H9 (cell line): ENCODE measurements around the gene SMNDC1. TPM values are rescaled to one million over a fixed set of nuclear protein-coding genes. Genes with fewer than 3 reads are reported as not detected.
A peak's percentile ranks its signal among the peaks of the same experiment; 100 is the strongest.

Source experiments
- DNase-seq: peaks from one replicate; pipeline ENCODE4 v3.0.0-alpha.2; 2017
- H2AFZ ChIP-seq: one replicate; pipeline ENCODE4 v1.6.1; 2013; ENCODE audit warnings: mild to moderate bottlenecking, low read length, control low read depth, moderate library complexity
- H2AK5ac ChIP-seq: 2 replicates; pipeline ENCODE4 v1.6.1; 2013; ENCODE audit warnings: low read length, control low read depth, mixed read lengths; ENCODE audit not compliant: insufficient read length
- H2BK120ac ChIP-seq: one replicate; pipeline ENCODE4 v1.6.1; 2013; ENCODE audit warnings: low read depth, mild to moderate bottlenecking, low read length, control low read depth, inconsistent platforms; ENCODE audit not compliant: poor library complexity, severe bottlenecking
- H2BK12ac ChIP-seq: 2 replicates; pipeline ENCODE4 v1.6.1; 2013; ENCODE audit warnings: low read length, control low read depth, mixed read lengths, low read depth; ENCODE audit not compliant: insufficient read length
- H2BK15ac ChIP-seq: 2 replicates; pipeline ENCODE4 v1.6.1; 2013; ENCODE audit warnings: low read depth, low read length, control low read depth
- H2BK20ac ChIP-seq: one replicate; pipeline ENCODE4 v1.6.1; 2013; ENCODE audit warnings: low read depth, mild to moderate bottlenecking, low read length, control low read depth, inconsistent platforms; ENCODE audit not compliant: poor library complexity, severe bottlenecking
- H2BK5ac ChIP-seq: 2 replicates; pipeline ENCODE4 v1.6.1; 2013; ENCODE audit warnings: low read length, control low read depth, mixed read lengths; ENCODE audit not compliant: insufficient read length
- H3K14ac ChIP-seq: 2 replicates; pipeline ENCODE4 v1.6.1; 2013; ENCODE audit warnings: low read length, control low read depth; ENCODE audit not compliant: insufficient read depth
- H3K18ac ChIP-seq: 2 replicates; pipeline ENCODE4 v1.6.1; 2013; ENCODE audit warnings: low read depth, mild to moderate bottlenecking, mixed read lengths, low read length, control low read depth; ENCODE audit not compliant: insufficient read length
- H3K23ac ChIP-seq: 2 replicates; pipeline ENCODE4 v1.6.1; 2013; ENCODE audit warnings: low read length, control low read depth, mixed read lengths, low read depth; ENCODE audit not compliant: insufficient read length
- H3K23me2 ChIP-seq: 2 replicates; pipeline ENCODE4 v1.6.1; 2013; ENCODE audit warnings: low read depth, mild to moderate bottlenecking, mixed read lengths, low read length, control low read depth; ENCODE audit not compliant: insufficient read length, poor library complexity, severe bottlenecking
- H3K27ac ChIP-seq: 2 replicates; pipeline ENCODE4 v1.5.1; 2013; ENCODE audit warnings: low read length, control low read depth, mixed read lengths, low read depth; ENCODE audit not compliant: insufficient read length
- H3K27me3 ChIP-seq: 2 replicates; pipeline ENCODE4 v1.6.1; 2013; ENCODE audit warnings: low read length, control low read depth, inconsistent platforms; ENCODE audit not compliant: insufficient read depth
- H3K4ac ChIP-seq: 2 replicates; pipeline ENCODE4 v1.6.1; 2013; ENCODE audit warnings: low read depth, mild to moderate bottlenecking, control low read depth, inconsistent platforms, low read length, moderate library complexity
- H3K4me1 ChIP-seq: 2 replicates; pipeline ENCODE4 v1.6.1; 2013; ENCODE audit warnings: low read length, control low read depth, inconsistent platforms; ENCODE audit not compliant: insufficient read depth
- H3K4me2 ChIP-seq: 2 replicates; pipeline ENCODE4 v1.6.1; 2013; ENCODE audit warnings: low read length, control low read depth, mixed read lengths; ENCODE audit not compliant: insufficient read length, insufficient read depth
- H3K56ac ChIP-seq: 2 replicates; pipeline ENCODE4 v1.6.1; 2013; ENCODE audit warnings: low read depth, mild to moderate bottlenecking, mixed read lengths, low read length, control low read depth; ENCODE audit not compliant: insufficient read length
- H3K79me1 ChIP-seq: 2 replicates; pipeline ENCODE4 v1.6.1; 2013; ENCODE audit warnings: low read depth, mild to moderate bottlenecking, moderate library complexity, low read length, control low read depth, inconsistent platforms; ENCODE audit not compliant: insufficient read depth, poor library complexity, severe bottlenecking
- H3K79me2 ChIP-seq: 2 replicates; pipeline ENCODE4 v1.6.1; 2013; ENCODE audit warnings: low read length, control low read depth, inconsistent platforms; ENCODE audit not compliant: insufficient read depth
- H3K9ac ChIP-seq: 2 replicates; pipeline ENCODE4 v1.6.1; 2013; ENCODE audit warnings: low read length, control low read depth, mixed read lengths; ENCODE audit not compliant: insufficient read length; ENCODE audit errors: extremely low read depth
- H3K9me3 ChIP-seq: one replicate; pipeline ENCODE4 v1.6.1; 2013; ENCODE audit warnings: low read depth, low read length, inconsistent platforms; ENCODE audit not compliant: control insufficient read depth
- H3T11ph ChIP-seq: one replicate; pipeline ENCODE4 v1.6.1; 2013; ENCODE audit warnings: mild to moderate bottlenecking, low read length, control low read depth, inconsistent platforms
- H4K20me1 ChIP-seq: one replicate; pipeline ENCODE4 v1.6.1; 2013; ENCODE audit not compliant: control insufficient read depth, insufficient read length, insufficient read depth
- H4K5ac ChIP-seq: 2 replicates; pipeline ENCODE4 v1.6.1; 2013; ENCODE audit warnings: low read depth, mild to moderate bottlenecking, mixed read lengths, low read length, control low read depth; ENCODE audit not compliant: insufficient read length
- H4K8ac ChIP-seq: replicated peaks from 2 replicates; pipeline ENCODE4 v1.6.1; 2013; ENCODE audit warnings: low read length, control low read depth, mixed read lengths, low read depth; ENCODE audit not compliant: insufficient read length
- H4K91ac ChIP-seq: 2 replicates; pipeline ENCODE4 v1.6.1; 2013; ENCODE audit warnings: low read depth, mild to moderate bottlenecking, moderate library complexity, mixed read lengths, low read length, control low read depth; ENCODE audit not compliant: insufficient read length
- H3K27ac Mint-ChIP-seq, 3 experiments: 2 replicates in 2 of 3; 3 replicates in 1 of 3; pipeline ENCODE4 v1.8.0; 2020 to 2021; ENCODE audit warnings: mixed read lengths in 3 of 3, mild to moderate bottlenecking in 1 of 3, moderate library complexity in 1 of 3
- H3K27me3 Mint-ChIP-seq: 2 replicates; pipeline ENCODE4 v1.8.0; 2021; ENCODE audit warnings: low read depth, mild to moderate bottlenecking, moderate library complexity, mixed read lengths
- H3K36me3 Mint-ChIP-seq, 3 experiments: 2 replicates in 2 of 3; 3 replicates in 1 of 3; pipeline ENCODE4 v1.8.0; 2020 to 2021; ENCODE audit warnings: low read depth in 3 of 3, mixed read lengths in 3 of 3; ENCODE audit not compliant: insufficient read depth in 1 of 3
- H3K4me1 Mint-ChIP-seq, 2 experiments: 2 replicates each; pipeline ENCODE4 v1.8.0; 2020; ENCODE audit warnings: mixed read lengths in 2 of 2
- H3K4me3 Mint-ChIP-seq, 2 experiments: 2 replicates in 1 of 2; 3 replicates in 1 of 2; pipeline ENCODE4 v1.8.0; 2020 to 2021; ENCODE audit warnings: mild to moderate bottlenecking in 2 of 2, mixed read lengths in 2 of 2, moderate library complexity in 1 of 2
- H3K9me3 Mint-ChIP-seq, 2 experiments: 2 replicates in 1 of 2; 3 replicates in 1 of 2; pipeline ENCODE4 v1.8.0; 2020; ENCODE audit warnings: mild to moderate bottlenecking in 2 of 2, mixed read lengths in 2 of 2, moderate library complexity in 1 of 2
- CTCF ChIP-seq: fragments of 200-600 bp; sonication (generic); conservative IDR thresholded peaks from 3 replicates; pipeline ENCODE4 v1.8.0; 2021; ENCODE audit warnings: antibody characterized with exemption, mild to moderate bottlenecking
- WGBS: extraction: QIAGEN DNeasy Blood & Tissue Kit; methylation state at CpG from one replicate; pipeline ENCODE4 v1.1.7; 2013; ENCODE audit warnings: missing lambda C conversion rate, low lambda C conversion rate, mixed read lengths; ENCODE audit not compliant: insufficient read length; ENCODE audit errors: extremely low coverage; 5-methylcytosine and 5-hydroxymethylcytosine counted together
- total RNA-seq: library from RNA; stranded (reverse); gene quantifications from 2 replicates; pipeline ENCODE4 v1.2.1, GENCODE V29; 2021

Gene SMNDC1
- total RNA-seq, 1 experiment from 2014 or later, result 55.7 TPM

DNA sequence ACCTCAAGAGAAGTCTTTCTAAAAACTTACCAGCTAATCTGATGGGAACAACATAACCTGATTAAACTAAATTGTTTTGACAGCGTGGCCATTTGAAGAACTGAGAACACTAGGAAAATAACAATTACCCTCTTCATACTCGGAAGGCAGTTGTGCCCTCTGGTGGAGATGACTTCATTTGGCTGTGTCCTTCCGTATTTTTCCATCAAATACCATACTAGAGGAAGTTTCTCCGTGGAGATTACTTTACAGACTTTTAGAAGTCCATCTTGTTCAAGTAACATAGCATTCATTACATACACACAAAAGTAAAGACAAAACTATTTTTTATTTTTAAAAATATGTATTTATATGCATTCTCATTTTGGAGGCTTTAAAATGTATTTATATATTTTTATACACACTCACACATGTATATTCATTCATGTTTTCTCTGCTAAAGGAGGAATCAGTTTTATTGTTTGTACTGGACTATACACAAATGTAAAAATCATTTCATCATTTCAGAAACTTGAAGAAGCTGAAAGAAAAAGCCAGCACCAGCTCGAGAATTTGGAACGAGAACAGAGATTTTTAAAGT is 25.2 kb downstream of the SMNDC1 start:
- Histone ChIP-seq H4K91ac (no peak overlapping the region), H2AFZ (no peak overlapping the region), H3K4me2 (no peak overlapping the region), H3K23ac (no peak overlapping the region), H3K27ac (no peak overlapping the region), H3K4ac (no peak overlapping the region), H4K20me1 (no peaks in the 10 kb centered on the region), H3K27me3 (no peaks in the 10 kb centered on the region), H2BK12ac (no peak overlapping the region), H2BK5ac (no peak overlapping the region), H4K5ac (no peak overlapping the region), H3K56ac (no peak overlapping the region), H2BK20ac (no peak overlapping the region), H3K9ac (no peak overlapping the region), H3K14ac (no peak overlapping the region), H3K79me2 (no peaks in the 10 kb centered on the region), H3K9me3 (no peaks in the 10 kb centered on the region), H3T11ph (no peak overlapping the region), H3K23me2 (no peaks in the 10 kb centered on the region), H2BK120ac (no peak overlapping the region), H3K79me1 (no peaks in the 10 kb centered on the region), H2BK15ac (no peak overlapping the region), H3K4me1 (no peaks in the 10 kb centered on the region), H2AK5ac (no peak overlapping the region), H4K8ac (no peak overlapping the region), H3K18ac (no peak overlapping the region)
- Mint-ChIP-seq H3K27me3 (no peaks in the 10 kb centered on the region), H3K27ac (no peak overlapping the region), H3K9me3 (no peaks in the 10 kb centered on the region), H3K4me1 (peaks cover 2 to 5% of the 10 kb centered on the region in 2 experiments), H3K36me3 (peaks cover 0 to 3% (median under 1%) of the 10 kb centered on the region in 3 experiments; a peak in 1 of 7 replicates), H3K4me3 (no peak overlapping the region)
- peak; percentile 78 for TF ChIP-seq CTCF
- DNase-seq, result no peak
- no CpG with 5 or more reads among the region's 6 CpGs for WGBS
